Activated CD8-positive, alpha-beta memory T cell treated with anti-CD3 and anti-CD28 coated beads for 36 hours (primary cell): ENCODE data around the gene SCGN. TPM values are rescaled to one million over a fixed set of nuclear protein-coding genes. Genes with fewer than 3 reads are reported as not detected.

Experiments
- CTCF ChIA-PET: fragments of 350-600 bp; sonication (Branson Sonifier 250); formaldehyde crosslinking; loops from one replicate; lab custom pipeline; 2021; ENCODE audit warnings: antibody characterized with exemption; lab: Charles Lee
- POLR2A ChIA-PET: fragments of 350-600 bp; sonication (Branson Sonifier 250); formaldehyde crosslinking; loops from one replicate; lab custom pipeline; 2021; ENCODE audit warnings: antibody characterized with exemption; lab: Charles Lee
- total RNA-seq, 2 experiments: library from RNA; stranded (reverse); gene quantifications; one replicate each; pipeline ENCODE4 v1.2.3, GENCODE V29; 2021

SCGN gene
- total RNA-seq, 2 experiments from 2014 or later = not detected

DNA sequence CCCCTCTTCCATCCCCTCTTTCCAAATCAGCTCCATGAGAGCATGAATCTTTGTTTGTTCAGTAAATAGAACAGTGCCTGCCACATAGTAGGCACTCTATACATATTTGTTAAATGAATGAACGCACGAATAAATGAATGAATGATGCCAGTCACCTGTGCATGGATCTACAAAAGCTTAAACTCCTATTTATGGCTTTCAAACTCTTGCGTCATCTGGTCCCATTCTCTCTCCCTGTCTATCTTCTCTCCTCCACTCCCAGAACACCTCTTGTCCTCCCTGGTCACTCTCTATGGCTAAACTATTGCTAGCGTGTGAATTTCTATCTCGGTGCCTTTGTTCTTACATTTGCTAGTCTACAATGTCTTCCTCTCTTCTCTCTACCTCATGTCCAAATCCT is 24.8 kb downstream of the SCGN start:
- ChIA-PET POLR2A (no interaction called here), CTCF (no interaction called here)

DNA sequence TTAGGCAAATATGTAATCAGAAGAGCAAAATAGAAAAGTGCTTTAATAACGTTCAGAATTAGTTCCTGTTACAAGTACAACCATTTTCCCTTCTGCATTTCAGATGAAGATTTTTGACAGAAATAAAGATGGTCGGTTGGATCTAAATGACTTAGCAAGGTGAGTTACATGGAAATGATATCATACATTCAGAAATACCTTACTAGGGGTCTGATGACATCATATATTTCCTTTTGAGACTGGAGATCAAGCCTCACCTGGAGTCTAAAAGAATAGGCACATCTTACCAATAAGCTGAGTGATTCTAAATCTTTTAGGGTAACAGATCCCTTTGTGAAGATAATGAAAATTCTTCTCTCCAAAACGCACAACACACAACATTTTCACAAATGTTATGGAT is 29.8 kb downstream of the SCGN start:
- CTCF ChIA-PET = no interaction called here

DNA sequence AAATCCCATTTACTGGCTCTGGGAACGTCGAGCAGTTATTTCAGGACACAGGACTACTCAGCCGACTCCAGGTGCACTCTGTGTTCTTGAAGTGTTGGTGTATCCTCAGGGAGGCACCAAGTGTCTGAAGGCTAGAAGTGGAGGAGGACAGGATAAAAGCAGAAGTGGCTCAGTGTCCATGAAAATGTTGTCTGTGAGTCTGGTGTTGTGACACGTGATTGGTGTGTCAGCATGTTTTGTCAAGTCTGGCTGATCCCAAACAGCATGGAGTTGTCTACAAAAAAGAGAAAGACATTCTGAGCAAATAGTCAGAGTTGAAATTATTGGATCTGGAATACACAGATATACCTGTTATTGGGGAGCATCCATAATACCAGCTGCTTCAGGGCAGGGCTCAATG is 30.3 kb downstream of the SCGN start:
- POLR2A ChIA-PET = no interaction called here
- CTCF ChIA-PET = no interaction called here

More for the DNA sequence above, 29.8 kb downstream of the SCGN start:
- POLR2A ChIA-PET = no interaction called here

DNA sequence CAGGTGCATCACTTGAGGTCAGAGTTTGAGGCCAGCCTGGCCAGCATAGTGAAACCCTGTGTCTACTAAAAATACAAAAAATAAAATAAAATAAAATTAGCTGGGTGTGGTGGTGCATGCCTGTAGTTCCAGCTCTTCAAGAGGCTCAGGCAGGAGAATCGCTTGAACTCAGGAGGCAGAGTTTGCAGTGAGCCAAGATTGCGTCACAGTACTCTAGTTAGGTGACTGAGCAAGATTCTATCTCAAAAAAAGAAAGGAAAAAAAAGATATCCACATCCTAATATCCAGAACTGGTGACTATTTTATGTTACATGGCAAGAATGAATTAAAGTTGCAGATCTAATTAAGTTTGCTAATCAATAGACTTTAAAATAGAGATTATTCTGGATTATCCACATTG is 32.5 kb downstream of the SCGN start:
- CTCF ChIA-PET = interaction anchor here (0.6 kb wide), 1 partner anchor 18 kb away, joined by 3 read pairs; no protein-coding TSS in a partner anchor

DNA sequence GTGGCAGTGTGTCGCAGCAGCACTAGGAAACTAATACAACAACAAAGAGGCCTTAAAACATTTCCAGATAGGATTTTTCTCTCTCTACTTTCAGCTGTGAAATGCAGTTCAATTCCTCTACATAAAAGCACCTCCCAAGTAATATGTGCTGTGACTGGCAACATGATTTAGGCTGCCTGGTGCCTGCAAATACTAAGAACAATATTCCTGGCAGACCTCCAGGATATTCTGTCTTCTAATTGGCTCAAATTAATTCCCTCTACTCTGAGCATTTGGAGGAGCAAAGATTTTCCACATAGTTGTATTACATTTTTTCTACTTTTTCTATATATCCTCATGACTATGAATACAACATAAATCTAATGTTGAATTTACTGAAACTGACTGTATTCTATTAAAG is 33.2 kb downstream of the SCGN start:
- CTCF ChIA-PET = no interaction called here
- POLR2A ChIA-PET = no interaction called here

More for the DNA sequence above, 32.5 kb downstream of the SCGN start:
- POLR2A ChIA-PET = no interaction called here

DNA sequence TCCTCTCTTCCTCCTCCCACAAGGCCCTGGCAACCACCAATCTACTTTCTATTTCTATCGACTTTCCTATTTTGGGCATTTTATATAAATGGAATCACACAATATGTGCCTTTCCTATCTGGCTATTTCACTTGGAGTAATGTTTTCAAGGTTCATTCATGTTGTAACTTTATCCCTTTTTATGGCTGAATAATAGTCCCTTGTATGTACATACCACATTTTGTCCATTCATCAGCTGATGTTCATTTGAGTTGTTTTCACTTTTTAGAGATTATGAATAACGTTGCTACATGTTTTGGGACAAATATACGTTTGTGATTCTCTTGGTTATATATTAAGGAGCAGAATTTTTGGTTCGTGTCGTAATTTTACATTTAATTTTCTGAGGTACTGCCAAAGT is 33.9 kb downstream of the SCGN start:
- CTCF ChIA-PET = no interaction called here
- POLR2A ChIA-PET = no interaction called here

DNA sequence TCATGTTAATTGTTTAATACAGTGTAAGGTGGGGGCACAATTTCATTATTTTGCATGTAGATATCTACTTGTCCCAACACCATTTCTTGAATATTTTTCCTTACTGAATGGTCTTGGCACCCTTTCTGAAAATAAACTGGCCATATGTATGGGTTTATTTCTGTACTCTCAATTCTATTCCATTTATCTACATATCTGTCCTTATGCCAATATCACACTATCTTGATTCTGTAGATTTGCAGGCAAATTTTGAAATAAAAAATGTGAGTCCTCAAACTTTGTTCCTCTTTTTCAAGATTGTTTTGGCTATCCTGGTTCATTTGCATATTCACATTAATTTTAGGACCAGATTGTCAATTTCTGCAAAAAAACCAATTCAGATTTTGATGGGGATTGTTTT is 34.8 kb downstream of the SCGN start:
- CTCF ChIA-PET = no interaction called here
- POLR2A ChIA-PET = no interaction called here

DNA sequence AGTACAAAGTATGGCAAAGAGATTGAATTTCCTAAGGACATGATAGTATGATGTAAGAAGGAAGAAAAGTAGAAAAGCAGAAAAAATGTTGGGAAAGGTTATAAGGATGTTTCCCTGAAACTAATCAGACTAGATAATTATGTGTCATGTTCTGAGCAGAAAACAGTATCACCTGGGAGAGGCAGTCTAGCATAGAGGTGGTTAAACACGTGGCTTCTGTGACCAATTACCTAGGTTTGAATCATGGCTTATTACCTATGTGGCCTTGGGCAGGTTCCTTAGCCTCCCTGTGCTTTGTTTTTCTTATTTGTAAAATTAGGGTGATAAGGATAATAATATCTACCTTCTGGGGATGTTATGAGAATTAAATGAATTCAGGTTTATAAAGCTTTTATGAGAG is 38.0 kb downstream of the SCGN start:
- ChIA-PET POLR2A (no interaction called here), CTCF (no interaction called here)

DNA sequence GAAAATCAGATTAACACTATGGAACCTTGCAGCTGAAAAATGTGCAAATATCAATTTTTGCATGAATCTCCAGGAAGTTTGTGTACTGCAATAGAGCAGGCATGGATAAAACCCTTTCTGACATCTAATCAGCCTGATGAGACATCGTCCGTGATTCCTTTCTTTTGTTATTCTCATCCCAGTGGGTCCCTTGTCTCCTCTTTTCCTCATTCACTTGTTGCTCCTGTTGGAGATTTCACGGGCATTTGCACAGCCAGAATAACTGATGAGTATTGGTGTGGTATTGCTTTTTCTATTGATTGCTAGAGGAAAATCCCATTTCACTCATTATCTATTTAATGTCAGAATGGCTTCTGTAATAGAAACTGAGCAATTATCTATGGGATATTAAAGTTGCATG is 39.9 kb downstream of the SCGN start:
- ChIA-PET CTCF (no interaction called here), POLR2A (no interaction called here)

DNA sequence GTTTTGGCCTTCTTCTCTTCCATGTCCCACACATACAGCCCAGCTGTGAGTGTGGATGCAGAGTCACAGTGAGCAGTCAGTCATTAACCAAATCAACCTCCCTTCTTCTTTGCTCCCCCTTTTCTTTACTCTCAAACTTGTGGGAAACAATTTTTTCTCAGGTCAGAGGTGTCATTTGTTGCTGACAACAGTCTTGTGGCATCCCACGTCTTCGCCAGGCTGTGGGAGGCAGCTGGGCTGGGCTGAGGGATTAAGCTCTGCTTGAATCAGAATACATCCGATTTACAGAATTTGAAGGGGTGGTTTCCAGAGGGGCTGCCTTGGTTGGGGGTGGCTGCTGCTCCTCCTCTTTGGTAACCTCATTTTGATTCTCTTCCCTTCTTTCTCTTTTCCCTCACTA is 40.5 kb downstream of the SCGN start:
- ChIA-PET CTCF (no interaction called here), POLR2A (no interaction called here)

DNA sequence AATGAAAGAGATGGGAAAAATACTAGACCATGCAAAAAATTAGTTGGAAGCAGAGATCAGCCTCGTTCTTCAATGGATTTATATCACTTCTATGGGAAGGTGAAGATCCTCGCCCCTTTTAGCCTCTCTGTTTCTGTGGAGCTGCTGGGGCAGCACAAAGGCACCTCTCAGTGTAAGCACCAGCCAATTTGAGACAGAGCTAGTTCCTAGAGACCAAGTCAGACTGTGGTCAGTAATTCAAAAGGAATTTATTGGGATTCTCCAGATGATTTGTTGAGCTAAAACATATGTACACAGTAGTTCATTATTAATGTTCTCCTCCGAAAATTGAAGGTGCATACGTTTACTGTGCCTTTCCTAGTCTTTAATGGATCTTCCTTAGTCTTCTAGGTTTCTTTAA is 42.4 kb downstream of the SCGN start:
- CTCF ChIA-PET = no interaction called here
- POLR2A ChIA-PET = no interaction called here

DNA sequence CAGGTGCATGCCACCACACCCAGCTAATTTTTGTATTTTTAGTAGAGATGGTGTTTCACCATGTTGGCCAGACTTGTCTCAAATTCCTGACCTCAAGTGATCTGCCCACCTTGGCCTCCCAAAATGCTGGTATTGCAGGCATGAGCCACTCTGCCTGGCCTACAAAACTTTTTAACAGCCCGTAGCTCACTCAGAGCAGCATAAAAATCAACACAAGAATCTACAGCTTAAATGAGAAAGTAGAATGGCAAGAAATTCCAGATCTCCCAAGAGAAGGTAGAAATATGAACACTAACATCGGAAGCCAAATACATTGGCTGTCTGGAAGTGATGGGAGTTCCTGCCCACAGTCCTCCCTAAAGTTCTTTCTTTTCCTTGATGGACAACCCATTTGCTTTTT is 43.7 kb downstream of the SCGN start:
- CTCF ChIA-PET = no interaction called here
- POLR2A ChIA-PET = no interaction called here

DNA sequence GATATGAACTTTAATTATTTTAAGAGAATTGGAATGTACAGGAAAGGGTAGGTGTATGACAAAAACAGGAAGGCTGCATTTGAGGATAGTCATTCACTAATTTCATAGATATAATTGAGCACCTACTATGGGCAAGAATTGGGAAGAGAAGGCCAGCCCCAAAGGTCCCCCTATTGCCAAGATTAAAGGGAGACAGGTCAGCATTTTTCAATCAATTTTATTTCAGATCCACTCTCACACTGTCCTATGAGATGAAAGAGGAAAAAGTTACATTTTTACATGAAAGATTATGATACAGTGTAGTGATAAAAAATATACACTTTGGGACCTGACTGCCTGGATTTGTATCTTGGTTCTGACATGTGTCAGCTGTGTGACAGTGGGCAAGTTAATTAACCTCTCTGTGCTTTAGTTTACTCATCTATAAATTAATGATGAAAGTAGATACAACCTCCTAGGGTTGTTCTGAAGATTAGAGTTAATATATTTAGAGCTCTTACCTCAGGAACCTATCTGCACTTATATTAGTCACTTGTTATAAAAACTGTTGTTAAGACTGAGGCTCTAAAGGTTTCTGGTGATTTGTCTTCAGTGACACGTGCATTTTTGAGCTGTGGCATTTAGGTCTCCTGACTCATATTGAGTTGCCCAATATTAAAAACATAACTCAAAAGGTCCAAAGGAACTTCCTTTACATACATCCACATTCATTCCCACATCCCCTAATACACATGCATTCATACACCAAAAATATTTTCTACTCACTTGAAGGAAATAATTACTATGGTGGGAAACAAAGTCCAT is 45.7 kb downstream of the SCGN start:
- POLR2A ChIA-PET = no interaction called here
- CTCF ChIA-PET = interaction anchor here (1.0 kb wide), 1 partner anchor 22 kb away, joined by 3 read pairs; no protein-coding TSS in a partner anchor

DNA sequence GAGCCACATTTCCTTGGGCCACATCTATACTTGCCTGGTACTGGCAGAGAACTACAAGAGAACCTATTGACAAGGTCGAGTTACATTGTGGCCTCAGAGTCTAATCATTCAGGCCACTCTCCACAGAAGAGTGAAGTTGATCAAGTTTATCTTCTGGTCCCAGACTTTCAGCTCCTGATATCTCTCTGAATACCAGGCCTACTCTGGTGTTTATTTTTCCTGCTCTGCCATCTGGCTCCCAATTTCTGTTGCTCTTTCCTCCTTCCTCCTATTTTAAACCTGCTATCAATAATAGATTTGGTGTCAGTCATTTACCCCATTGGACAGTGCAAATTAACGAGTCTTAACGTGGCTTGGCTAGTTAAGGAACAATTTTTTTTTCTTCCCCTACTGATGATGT is 46.6 kb downstream of the SCGN start:
- POLR2A ChIA-PET = no interaction called here
- CTCF ChIA-PET = no interaction called here

DNA sequence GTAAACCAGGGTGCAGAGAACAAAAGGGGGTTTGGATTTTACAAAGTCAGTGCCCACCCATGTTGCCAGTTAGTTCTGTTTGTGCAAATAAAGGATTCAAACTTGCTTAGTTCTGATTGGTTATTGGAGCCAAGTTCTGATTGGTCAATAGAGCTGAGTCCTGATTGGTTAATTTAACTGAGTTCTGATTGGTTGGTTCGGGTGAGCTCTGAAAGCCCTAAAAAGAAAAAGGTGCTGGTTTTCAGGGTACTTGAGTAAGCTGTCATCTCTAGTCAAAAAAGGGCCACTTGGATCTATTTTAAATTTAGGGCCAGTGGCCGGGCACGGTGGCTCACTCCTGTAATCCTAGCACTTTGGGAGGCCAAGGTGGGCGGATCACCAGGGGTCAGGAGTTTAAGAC is 47.6 kb downstream of the SCGN start:
- CTCF ChIA-PET = interaction anchor here (0.6 kb wide), 1 partner anchor 35 kb away, joined by 3 read pairs; no protein-coding TSS in a partner anchor
- POLR2A ChIA-PET = no interaction called here

DNA sequence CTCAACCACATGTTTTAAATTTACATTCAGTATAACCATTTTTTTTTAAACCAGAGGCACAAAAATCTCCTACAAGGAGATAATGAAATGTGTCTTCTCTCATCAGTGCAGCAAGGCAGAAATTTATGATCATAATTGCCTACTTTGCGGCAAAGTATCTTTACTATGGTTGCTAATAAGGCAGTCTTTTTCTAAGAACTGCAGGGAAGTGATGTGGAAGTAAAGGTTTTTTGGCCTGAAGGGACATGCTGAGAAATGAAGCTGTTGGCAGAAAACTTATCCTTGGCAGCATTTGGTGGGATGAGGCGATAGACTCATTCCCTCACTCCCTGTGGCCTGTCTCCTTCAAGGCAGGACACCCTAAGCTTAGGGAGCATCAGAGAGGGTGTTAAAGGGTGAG is 48.7 kb downstream of the SCGN start:
- ChIA-PET CTCF (no interaction called here), POLR2A (no interaction called here)

DNA sequence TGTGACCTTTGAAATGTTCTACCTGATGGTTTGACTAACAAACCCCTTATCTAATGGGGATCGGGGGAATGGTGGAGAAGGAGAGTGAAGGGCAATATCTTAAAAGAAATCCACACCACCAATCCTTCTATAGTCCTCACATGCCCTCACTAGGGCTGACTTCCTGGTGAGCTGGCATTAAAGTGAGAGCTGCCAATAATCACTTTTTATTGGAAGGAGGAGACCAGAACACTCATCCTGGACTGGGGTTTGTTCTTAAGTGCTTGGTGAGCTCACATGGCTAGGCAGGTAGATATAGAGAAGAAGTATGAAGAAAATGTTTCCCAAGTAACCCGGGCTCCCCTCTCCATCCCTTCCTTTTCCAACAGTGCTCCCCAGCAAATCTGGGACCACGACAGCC is 49.8 kb downstream of the SCGN start:
- CTCF ChIA-PET = no interaction called here
- POLR2A ChIA-PET = no interaction called here

DNA sequence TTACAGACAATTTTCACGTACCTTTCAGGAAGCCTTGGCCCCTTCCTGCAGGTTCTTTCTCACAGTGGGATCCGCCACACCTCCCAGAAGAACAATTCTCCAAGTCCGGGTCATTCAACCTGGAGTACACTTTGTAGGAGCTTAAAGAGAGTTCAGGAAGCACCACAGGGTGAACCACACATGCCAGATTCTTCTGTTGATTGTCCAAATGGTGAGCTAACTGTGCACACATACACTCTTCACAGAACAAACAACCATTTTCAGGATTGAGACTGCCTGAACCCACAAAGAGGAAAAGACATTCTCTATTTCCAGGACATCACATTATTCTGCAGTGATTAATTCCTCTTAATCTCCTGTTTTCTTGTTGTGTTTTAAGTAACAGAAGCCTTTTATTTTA is 51.0 kb downstream of the SCGN start:
- ChIA-PET POLR2A (no interaction called here), CTCF (no interaction called here)

DNA sequence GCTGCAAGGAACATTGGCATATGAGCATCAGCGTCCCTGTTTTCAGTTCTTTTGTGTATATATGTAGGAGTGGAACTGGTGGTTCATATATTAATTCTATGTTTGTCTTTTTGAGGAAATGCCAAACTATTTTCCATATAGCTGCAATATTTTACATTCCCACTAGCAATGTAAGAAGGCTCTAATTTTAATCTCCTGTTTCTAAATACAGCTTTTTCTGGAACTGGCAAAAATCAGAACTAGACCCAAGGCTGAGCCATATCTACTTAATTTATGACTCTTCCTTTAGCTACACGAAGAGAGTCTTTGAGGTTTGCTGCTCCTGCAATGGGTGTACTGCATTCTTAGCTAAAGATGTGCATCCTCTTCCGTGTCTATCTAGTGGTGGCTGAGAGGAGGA is 52.0 kb downstream of the SCGN start:
- ChIA-PET POLR2A (no interaction called here), CTCF (no interaction called here)

DNA sequence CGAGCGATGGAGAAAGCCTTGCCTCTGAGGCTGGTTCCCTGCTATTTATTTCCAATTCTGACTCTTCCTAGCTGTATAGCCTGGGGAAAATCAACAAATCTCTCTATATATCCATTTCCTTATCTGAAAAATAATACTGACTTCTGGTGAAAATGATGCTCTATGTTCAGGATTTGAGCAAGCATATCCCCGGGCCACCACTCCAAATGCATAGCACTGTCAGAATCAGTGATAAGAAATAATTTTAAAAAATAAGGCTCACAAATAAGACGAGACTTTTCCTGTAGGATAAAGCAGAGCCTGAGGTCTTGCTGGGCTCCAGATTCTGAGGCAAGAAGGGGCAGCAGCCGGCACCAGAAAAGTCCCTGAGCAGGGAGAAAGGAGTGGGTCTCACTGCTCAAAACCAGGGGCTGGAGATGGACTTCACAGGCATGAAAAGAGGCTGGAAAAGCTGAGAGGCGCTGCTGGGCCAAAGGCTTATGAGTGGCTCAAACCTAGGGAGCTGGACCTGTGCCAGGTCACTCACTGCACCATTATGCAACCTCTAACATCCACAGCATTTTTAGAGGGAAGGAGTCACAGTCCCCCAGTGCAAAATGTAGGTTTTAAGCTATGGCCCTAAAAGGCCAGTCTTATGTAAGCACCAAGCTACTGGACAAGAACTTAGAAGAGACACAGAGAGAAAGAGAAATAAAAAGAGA is 54.4 kb downstream of the SCGN start:
- ChIA-PET CTCF (no interaction called here), POLR2A (no interaction called here)

DNA sequence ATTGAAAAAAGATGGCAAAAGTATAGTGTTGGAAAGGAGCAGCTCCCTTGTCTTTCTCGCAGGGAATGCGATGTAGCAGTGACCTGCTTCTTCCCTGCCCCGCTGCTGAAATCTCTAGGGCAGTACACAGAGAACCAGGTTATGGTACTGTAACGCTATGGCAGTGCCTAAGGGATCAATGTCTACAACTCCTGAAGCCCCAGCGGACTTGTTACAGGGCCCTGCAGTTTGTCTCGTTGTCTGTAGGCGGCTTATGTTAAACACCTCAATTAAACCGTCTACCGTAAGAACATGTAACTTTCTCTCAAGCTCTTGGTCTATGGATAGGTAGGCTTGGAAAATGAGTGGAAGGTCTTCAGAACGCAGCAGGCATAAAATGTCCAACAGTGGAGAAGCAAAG is 57.7 kb downstream of the SCGN start:
- ChIA-PET POLR2A (no interaction called here), CTCF (no interaction called here)
